ENCODE results near the gene CDH4.

Gene CDH4

DNA sequence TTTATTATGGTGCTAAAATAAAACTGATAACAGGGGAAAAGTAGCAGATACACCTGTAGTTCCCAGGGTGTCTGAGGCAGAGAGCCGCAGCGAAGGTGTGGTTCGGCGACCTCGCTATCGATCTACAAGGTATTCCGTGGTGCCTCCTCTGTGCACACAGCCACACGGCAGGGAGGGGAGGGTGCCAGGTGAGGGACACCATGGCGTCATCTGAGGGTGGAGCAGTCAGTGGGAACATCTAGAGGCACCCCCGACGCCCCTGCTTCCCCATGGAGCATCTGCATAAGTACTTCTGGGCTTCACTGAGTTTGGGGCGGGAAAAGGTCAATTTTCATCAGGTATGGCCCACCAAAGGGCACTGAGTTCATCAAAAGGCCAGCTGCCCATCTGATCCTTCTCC is 570.3 kb downstream of the CDH4 start:
- TF ChIP-seq CTCF (IDR thresholded peaks at IDR 0.05; ENCODE audit: extremely low read depth, missing control alignments): no peak
- DNase-seq (ENCODE audit: low spot score): no peak

- DNase-seq (ENCODE audit: low spot score): no peak
- no peak for TF ChIP-seq CTCF (IDR thresholded peaks at IDR 0.05; ENCODE audit: extremely low read depth, missing control alignments)
These were observed 571.2 kb downstream of the CDH4 start for GRCh38 chr20:61823242-61823641.

- DNase-seq (ENCODE audit: low spot score): no peak
- TF ChIP-seq CTCF (IDR thresholded peaks at IDR 0.05; ENCODE audit: extremely low read depth, missing control alignments): no peak
These were observed 576.8 kb downstream of the CDH4 start for GRCh38 chr20:61828891-61829290.

DNA sequence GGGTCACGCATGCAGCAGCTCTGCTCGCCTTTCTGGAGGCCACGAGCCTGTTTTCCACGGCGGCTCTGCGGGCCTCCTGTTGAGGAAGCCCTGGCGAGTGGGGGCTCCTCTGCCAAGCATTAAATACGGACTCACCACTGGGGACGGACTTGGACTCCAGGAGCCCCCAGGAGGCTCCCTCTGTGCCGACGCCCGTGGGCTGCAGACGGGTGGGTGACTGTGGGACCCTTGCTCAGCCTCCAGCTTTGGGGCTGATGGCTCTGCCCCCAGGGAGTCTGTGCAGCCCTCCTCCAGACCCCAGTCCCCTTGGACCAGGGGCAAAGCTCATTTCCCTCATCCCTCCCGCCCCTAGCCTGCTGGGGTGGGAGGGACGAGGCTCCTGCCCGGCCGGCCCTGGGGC is 577.5 kb downstream of the CDH4 start:
- TF ChIP-seq CTCF (IDR thresholded peaks at IDR 0.05; ENCODE audit: extremely low read depth, missing control alignments): no peak
- DNase-seq (ENCODE audit: low spot score): no peak

- no peak for DNase-seq (ENCODE audit: low spot score)
- no peak for TF ChIP-seq CTCF (IDR thresholded peaks at IDR 0.05; ENCODE audit: extremely low read depth, missing control alignments)
These were observed 578.3 kb downstream of the CDH4 start for GRCh38 chr20:61830241-61830930.

- no peak for DNase-seq (ENCODE audit: low spot score)
- no peak for TF ChIP-seq CTCF (IDR thresholded peaks at IDR 0.05; ENCODE audit: extremely low read depth, missing control alignments)
These were observed 578.9 kb downstream of the CDH4 start for GRCh38 chr20:61830991-61831390.

DNA sequence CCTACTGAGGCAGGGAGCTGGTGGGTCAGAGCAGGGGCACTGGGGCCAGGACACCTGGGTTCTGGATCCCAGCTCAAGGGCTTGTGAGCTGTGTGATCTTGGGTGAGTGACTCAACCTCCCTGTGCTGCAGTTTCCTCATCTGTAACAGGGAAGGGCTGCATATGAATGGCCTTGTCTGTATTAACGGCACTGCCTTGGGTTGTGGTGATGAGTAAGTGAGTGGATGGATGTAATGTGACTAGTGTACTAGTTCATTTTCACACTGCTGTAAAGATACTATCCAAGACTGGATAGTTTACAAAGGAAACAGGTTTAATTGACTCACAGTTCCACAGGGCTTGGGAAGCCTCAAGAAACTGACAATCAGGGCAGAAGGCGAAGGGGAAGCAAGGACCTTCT is 580.1 kb downstream of the CDH4 start:
- no peak for TF ChIP-seq CTCF (IDR thresholded peaks at IDR 0.05; ENCODE audit: extremely low read depth, missing control alignments)
- no peak for DNase-seq (ENCODE audit: low spot score)

Measured in GM20000 (cell line).